GM12891 (cell line): ENCODE results near the gene CAPNS1.
"Not testable (repeated sequence)": the region's sequence is repeated elsewhere in the genome, so short reads cannot be mapped to it uniquely, and the experiment has no call there.

Source experiments
- DNase-seq: peaks from one replicate; pipeline ENCODE4 v3.0.0; 2011; ENCODE audit warnings: low spot score; ENCODE audit not compliant: insufficient read length
- FAIRE-seq: peaks from 2 replicates; lab custom pipeline; 2011; peaks lifted over from hg19 to GRCh38; lab: Jason Lieb, UNC
- PAX5 ChIP-seq: IDR thresholded peaks from 2 replicates; pipeline ENCODE4 v1.6.1; 2011; ENCODE audit warnings: low read length, moderate library complexity, mild to moderate bottlenecking; ENCODE audit not compliant: insufficient read depth, severe bottlenecking
- POLR2A ChIP-seq: IDR thresholded peaks from 2 replicates; pipeline ENCODE4 v1.6.1; 2011; ENCODE audit warnings: low read depth, low read length, control low read depth
- POLR2AphosphoS5 ChIP-seq: IDR thresholded peaks from 2 replicates; pipeline ENCODE4 v1.6.1; 2011; ENCODE audit warnings: low read depth, low read length, control low read depth
- POU2F2 ChIP-seq: IDR thresholded peaks from 2 replicates; pipeline ENCODE4 v1.6.1; 2011; ENCODE audit warnings: low read depth, mild to moderate bottlenecking, control low read depth, low read length, moderate library complexity
- SPI1 ChIP-seq: IDR thresholded peaks from 2 replicates; pipeline ENCODE4 v1.6.1; 2011; ENCODE audit warnings: low read depth, low read length, control low read depth
- TAF1 ChIP-seq: IDR thresholded peaks from 2 replicates; pipeline ENCODE4 v1.6.1; 2011; ENCODE audit warnings: low read depth, low read length, control low read depth

CAPNS1 gene

DNA sequence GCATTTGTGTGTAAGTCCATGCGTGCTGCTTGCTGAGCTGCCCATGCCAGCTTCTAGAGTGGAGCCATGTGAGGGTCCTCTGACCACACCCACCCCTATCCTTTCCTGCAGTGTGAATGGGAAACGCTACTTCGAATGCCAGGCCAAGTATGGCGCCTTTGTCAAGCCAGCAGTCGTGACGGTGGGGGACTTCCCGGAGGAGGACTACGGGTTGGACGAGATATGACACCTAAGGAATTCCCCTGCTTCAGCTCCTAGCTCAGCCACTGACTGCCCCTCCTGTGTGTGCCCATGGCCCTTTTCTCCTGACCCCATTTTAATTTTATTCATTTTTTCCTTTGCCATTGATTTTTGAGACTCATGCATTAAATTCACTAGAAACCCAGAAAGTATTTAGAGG lies 14.3 kb upstream of the CAPNS1 start:
- FAIRE-seq (peak; percentile 9), DNase-seq (no peak)
- TF ChIP-seq TAF1 (no peak), SPI1 (no peak), POLR2A (no peak), PAX5 (no peak), POU2F2 (no peak), POLR2AphosphoS5 (no peak)

DNA sequence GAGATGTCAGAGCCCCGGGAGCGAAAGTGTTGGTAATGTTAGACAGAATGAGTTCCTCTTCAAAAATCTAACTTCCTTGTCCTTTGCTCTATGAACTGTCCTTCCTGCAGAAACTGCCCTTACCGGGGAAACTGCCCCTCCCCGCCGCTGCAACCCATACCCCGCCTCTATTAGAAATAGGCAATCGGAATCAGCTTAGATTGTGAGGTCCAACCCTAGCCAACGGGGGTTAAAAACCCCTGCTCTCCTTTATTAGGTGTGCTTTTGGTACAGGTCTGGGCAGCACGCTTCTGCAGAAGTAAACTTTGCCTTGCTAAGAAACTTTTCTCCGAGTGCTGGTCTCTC lies 11.5 kb upstream of the CAPNS1 start:
- no peak for FAIRE-seq
- DNase-seq, result no peak
- no peak for TF ChIP-seq POU2F2
- TF ChIP-seq PAX5, result no peak
- no peak for TF ChIP-seq SPI1
- no peak for TF ChIP-seq TAF1
- no peak for TF ChIP-seq POLR2AphosphoS5
- TF ChIP-seq POLR2A, result no peak

DNA sequence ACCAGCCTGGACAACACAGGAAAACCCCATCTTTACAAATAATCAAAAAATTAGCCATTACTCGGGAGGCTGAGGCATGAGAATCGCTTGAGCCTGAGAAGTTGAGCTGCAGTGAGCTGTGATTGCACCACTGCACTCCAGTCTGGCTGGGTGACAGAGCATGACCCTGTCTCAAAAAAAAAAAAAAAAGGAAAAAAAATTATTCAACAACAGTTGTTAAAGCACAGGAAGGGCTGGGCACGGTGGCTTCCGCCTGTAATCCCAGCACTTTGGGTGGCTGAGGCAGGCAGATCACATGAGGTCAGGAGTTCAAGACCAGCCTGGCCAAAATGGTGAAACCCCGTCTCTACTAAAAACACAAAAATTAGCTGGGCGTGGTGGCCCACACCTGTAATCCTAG lies 8.6 kb upstream of the CAPNS1 start:
- not testable (repeated sequence) for FAIRE-seq, DNase-seq

DNA sequence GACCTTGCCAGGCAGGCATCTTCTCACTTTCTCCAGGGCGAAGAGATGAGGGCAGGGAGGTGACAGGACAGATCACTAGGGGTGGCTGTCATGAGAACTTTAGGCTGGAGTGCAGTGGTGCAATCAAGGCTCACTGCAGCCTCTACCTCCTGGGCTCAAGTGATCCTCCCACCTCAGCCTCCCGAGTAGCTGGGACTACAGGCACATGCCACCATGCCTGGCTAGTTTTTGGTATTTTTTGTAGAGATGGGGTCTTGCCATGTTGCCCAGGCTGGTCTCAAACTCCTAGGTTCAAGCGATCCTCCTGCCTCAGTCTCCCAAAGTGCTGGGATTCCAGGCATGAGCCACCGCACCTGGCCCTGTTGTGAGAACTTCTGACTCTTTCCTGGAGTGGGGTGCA lies 5.0 kb upstream of the CAPNS1 start:
- DNase-seq, FAIRE-seq: not testable (repeated sequence)

DNA sequence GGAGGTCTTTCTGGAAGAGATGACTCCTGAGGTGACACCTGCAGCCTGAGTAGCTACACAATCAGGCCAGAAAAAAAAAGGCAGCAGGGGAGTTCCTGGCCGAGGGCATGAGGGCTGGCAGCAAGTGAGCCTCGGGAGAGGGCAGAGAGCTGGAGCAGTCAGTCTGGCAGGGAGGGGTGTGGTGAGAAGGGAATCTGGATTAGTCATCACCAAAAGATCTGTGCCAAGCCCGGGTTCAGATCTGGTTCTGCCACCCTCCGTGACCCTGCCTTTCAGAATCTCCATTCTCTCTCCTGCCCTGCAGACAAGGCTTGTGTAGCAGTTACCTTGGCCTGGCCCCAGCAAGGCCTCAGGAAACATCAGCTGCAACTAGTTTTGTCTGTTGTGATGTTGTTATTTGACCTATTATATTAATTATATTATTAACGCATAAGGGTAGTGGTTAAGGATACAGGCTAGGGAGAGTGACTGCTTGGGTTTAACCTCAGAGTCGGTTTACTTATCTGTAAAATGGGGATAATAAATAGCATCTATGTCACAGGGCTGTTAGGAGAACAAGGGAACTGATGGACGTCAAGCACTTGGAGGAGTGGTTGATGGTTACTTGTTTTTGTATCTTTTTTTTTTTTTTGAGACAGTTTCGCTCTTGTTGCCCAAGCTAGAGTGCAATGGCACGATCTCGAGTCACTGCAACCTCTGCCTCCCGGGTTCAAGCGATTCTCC lies 2.7 kb upstream of the CAPNS1 start:
- DNase-seq (no peak), FAIRE-seq (no peak)
- TF ChIP-seq TAF1 (no peak), POU2F2 (no peak), PAX5 (no peak), POLR2A (no peak), SPI1 (no peak), POLR2AphosphoS5 (no peak)

DNA sequence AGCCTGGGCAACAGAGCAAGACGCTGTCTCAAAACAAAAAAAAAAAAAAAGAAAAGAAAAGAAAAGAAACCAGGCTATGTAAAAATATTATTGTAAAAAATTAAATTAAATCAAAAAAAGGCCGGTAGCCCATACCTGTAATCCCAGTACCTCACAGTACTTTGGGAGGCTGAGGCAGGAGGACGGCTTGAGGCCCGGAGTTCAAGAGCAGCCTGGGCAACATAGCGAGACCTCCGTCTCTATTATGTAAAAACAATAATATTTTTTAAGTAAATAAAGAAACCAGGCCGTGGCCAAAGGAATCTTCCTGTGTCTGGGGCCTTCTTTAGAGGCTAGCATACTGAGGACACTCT lies 770 bp upstream of the CAPNS1 start:
- DNase-seq (no peak), FAIRE-seq (no peak)
- TF ChIP-seq SPI1 (no peak), POLR2A (no peak), POLR2AphosphoS5 (no peak), POU2F2 (no peak), TAF1 (no peak), PAX5 (no peak)

DNA sequence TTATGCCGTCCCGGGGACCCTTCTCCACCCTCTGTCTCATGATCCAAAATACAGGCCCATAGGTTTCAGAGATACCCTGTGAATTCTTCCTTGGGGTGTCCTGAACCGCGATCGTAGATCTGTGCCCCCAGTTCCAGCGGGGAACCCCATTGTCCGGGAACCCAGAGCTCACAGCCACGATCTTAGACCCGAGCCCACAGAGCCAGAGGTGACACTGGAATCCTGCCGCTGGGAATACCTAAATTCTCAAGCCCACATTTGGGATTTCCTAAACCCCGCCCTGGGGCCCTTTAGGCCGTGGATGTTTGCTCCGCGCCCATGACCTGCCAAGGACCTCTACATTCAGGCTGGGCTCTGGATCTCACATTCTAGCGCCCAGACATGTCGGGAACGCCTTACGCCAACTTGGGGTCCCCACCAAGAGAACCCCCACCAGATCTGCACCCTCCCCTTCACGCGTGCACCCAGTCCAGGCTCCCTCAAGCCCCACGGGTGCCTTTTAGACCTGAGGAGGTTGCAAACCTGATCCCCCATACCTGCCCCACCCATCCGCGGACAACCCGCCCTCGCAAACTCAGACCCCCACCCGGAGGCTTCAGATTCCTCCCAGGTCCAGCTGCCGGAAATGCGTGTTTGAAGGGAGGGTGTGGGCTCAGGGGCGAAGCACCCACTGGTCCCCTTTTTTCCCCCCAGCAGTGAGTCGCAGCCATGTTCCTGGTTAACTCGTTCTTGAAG lies 605 bp downstream of the CAPNS1 start:
- DNase-seq, result peak; percentile 73
- TF ChIP-seq POLR2AphosphoS5, result no peak
- TF ChIP-seq SPI1, result no peak
- no peak for TF ChIP-seq PAX5
- TF ChIP-seq POLR2A, result no peak
- TF ChIP-seq POU2F2, result no peak
- TF ChIP-seq TAF1, result no peak
- peak; percentile 62 for FAIRE-seq

DNA sequence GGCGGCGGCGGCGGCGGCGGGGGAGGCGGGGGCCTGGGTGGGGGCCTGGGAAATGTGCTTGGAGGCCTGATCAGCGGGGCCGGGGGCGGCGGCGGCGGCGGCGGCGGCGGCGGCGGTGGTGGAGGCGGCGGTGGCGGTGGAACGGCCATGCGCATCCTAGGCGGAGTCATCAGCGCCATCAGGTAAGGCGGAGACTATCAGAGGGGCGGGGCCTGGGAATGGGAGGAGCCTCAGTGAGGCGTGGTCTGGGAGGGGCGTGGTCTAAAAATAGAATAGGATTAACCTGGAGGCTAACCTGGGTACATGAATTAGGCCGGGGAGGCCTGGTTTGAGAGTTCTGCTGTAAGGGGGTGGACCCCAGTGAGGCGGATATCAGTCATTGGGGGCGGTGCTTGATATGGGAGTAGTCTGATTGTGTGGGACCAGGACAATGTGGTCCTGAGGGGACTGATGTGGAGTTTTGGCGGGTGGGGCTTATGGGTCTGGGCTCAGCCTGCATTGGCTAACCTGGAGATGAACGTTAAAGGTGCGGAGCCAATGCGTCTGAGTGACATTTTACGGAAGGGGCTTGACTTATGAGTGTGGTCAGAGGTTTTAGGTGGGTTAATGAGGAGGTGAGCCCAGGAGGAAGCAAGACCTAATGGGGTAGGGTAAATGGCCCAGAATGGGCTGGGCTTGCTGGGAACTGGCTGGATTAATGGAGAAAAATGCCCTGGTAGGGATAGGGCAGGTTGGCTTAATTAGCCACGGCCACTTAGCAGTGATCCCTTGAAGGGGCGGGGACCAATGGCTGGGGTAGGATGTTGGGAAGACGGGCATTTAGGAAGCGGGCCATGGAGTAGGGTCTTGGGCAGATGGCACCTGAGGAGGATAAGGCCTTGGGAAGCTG lies 1.4 kb downstream of the CAPNS1 start:
- DNase-seq (peak; percentile 84), FAIRE-seq (peak; percentile 87)
- no peak for TF ChIP-seq POLR2A
- TF ChIP-seq TAF1, result peak; percentile 32; the same call in 1 of the 2 replicates

DNA sequence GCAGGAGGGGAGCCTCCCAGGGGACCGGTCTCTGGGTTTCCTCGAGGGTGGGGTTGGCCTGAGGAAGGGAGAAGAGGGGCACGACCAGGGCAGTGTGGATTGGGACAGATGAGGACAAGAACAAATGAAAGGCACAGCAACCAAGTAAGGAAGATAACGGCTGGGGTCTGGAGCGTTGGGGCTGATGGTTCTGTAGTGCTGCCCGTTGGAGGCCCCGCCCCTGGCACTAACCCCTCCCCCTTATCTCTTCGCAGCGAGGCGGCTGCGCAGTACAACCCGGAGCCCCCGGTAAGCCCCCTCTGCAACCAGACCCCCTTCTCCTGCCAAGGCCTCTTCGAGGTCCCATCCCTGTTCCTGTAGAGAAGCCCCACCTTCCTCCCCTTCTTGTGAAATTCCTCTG lies 2.2 kb downstream of the CAPNS1 start:
- no peak for DNase-seq
- TF ChIP-seq POLR2A (no peak), PAX5 (no peak)
- no peak for FAIRE-seq

DNA sequence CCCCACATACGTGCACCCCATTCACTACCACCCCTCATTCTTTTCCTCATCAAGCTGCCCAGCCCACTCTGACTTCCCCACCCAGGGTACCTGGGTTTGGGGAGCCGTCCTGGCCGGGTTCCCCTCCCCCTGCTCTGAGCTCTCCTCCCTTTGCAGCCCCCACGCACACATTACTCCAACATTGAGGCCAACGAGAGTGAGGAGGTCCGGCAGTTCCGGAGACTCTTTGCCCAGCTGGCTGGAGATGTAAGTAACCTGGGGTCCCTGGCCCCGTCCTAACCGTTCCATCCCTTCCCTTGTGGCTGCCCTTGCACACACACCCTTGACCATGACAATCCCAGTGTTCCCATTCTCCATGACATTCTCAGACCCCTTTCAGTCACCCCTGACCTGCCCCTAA lies 2.6 kb downstream of the CAPNS1 start:
- FAIRE-seq (no peak), DNase-seq (no peak)
- TF ChIP-seq TAF1 (no peak), SPI1 (no peak), POU2F2 (no peak), POLR2AphosphoS5 (no peak), PAX5 (no peak), POLR2A (no peak)
